Keratinocyte (primary cell): Measurements from ENCODE around the gene CCDC60. TPM values are rescaled to one million over a fixed set of nuclear protein-coding genes. Genes with fewer than 3 reads are reported as not detected.

Experiments used
- DNase-seq: peaks from one replicate; pipeline ENCODE4 v3.0.0-alpha.2; 2011; ENCODE audit warnings: low read depth, missing footprints, low spot score
- FAIRE-seq: peaks from 2 replicates; lab custom pipeline; 2011; peaks lifted over from hg19 to GRCh38; lab: Jason Lieb, UNC
- H2AFZ ChIP-seq: 2 replicates; pipeline ENCODE4 v1.6.0; 2012; ENCODE audit warnings: low read length, control low read depth, inconsistent platforms; ENCODE audit not compliant: control insufficient read depth
- H3K27ac ChIP-seq: 2 replicates; pipeline ENCODE4 v1.5.1; 2011; ENCODE audit warnings: low read length; ENCODE audit not compliant: control insufficient read depth, insufficient read depth
- H3K27me3 ChIP-seq: 3 replicates; pipeline ENCODE4 v1.6.0; 2011; ENCODE audit warnings: low read length; ENCODE audit not compliant: control insufficient read depth, insufficient read depth; ENCODE audit errors: extremely low read depth
- H3K36me3 ChIP-seq, 2 experiments: 2 replicates in 1 of 2; 3 replicates in 1 of 2; pipeline ENCODE4 v1.5.1; 2011; ENCODE audit warnings: low read length in 2 of 2, mild to moderate bottlenecking in 1 of 2; ENCODE audit not compliant: control insufficient read depth in 2 of 2, insufficient read depth in 2 of 2; ENCODE audit errors: extremely low read depth in 1 of 2
- H3K4me1 ChIP-seq: 3 replicates; pipeline ENCODE4 v1.5.1; 2011; ENCODE audit warnings: low read length; ENCODE audit not compliant: control insufficient read depth, insufficient read depth; ENCODE audit errors: extremely low read depth
- H3K4me2 ChIP-seq: 3 replicates; pipeline ENCODE4 v1.6.0; 2011; ENCODE audit warnings: low read depth, low read length; ENCODE audit not compliant: control insufficient read depth, insufficient read depth; ENCODE audit errors: extremely low read depth
- H3K4me3 ChIP-seq, 3 experiments: fragments of 200-600 bp in 1 of 3; sonication (generic) in 1 of 3; 2 replicates in 2 of 3; 3 replicates in 1 of 3; pipeline ENCODE4 v1.5.1; 2011 to 2016; ENCODE audit warnings: low read length in 3 of 3, mild to moderate bottlenecking in 3 of 3, control low read depth in 2 of 3, inconsistent platforms in 1 of 3, low read depth in 1 of 3, mixed read lengths in 1 of 3, mixed run types in 1 of 3, moderate library complexity in 1 of 3; ENCODE audit not compliant: control insufficient read depth in 2 of 3, insufficient read depth in 2 of 3; ENCODE audit errors: extremely low read depth in 1 of 3
- H3K79me2 ChIP-seq: 2 replicates; pipeline ENCODE4 v1.6.0; 2012; ENCODE audit warnings: low read length; ENCODE audit not compliant: control insufficient read depth, insufficient read depth
- H3K9ac ChIP-seq: 3 replicates; pipeline ENCODE4 v1.6.0; 2011; ENCODE audit warnings: low read length; ENCODE audit not compliant: control insufficient read depth, insufficient read depth; ENCODE audit errors: extremely low read depth
- H3K9me1 ChIP-seq: 3 replicates; pipeline ENCODE4 v1.6.0; 2011; ENCODE audit warnings: low read length; ENCODE audit not compliant: control insufficient read depth, insufficient read depth; ENCODE audit errors: extremely low read depth
- H3K9me3 ChIP-seq: 2 replicates; pipeline ENCODE4 v1.5.1; 2012; ENCODE audit warnings: low read depth, low read length; ENCODE audit not compliant: control insufficient read depth
- H4K20me1 ChIP-seq: 3 replicates; pipeline ENCODE4 v1.6.0; 2011; ENCODE audit warnings: low read length; ENCODE audit not compliant: control insufficient read depth, insufficient read depth; ENCODE audit errors: extremely low read depth
- CTCF ChIP-seq, 3 experiments: IDR thresholded peaks in 1 of 3; conservative IDR thresholded peaks in 1 of 3; optimal IDR thresholded peaks in 1 of 3; 2 replicates in 2 of 3; 3 replicates in 1 of 3; pipeline versions ENCODE3 to v1.5.1; 2011; ENCODE audit warnings: low read length in 3 of 3, mild to moderate bottlenecking in 3 of 3, moderate library complexity in 2 of 3, control low read depth in 1 of 3, inconsistent platforms in 1 of 3; ENCODE audit not compliant: insufficient read depth in 2 of 3; ENCODE audit errors: extremely low read depth in 1 of 3
- EZH2 ChIP-seq: IDR thresholded peaks from one replicate; pipeline ENCODE4 v1.6.1; 2012; ENCODE audit warnings: inconsistent platforms, mild to moderate bottlenecking, low read length, moderate library complexity
- dilution Hi-C: fragments of 300-500 bp; cut with MboI; formaldehyde crosslinking; loops from one replicate; pipeline ENCODE4 v1.7.0; 2020; ENCODE audit warnings: low sequenced_read_pairs; ENCODE audit not compliant: extremely low pct_ligation_motif_present
- polyA plus RNA-seq, 5 experiments: library from polyadenylated mRNA; depleted of rRNA in 3 of 5; stranded (reverse) in 3 of 5; stranded (forward) in 1 of 5; unstranded in 1 of 5; fragments of >200 nt; gene quantifications; 1 replicate in 1 of 5; 2 replicates in 3 of 5; 3 replicates in 1 of 5; pipeline versions ENCODE4 v1.2.1 to v1.2.3, GENCODE V29; 2011 to 2012; ENCODE audit warnings: missing spikeins in 2 of 5, low read depth in 1 of 5, low replicate concordance in 1 of 5

CCDC60 gene
- polyA plus RNA-seq, 1 donor (not counting 4 experiments of a cell fraction or from before 2014, with no cell fraction given) = 0.09 TPM

- TF ChIP-seq EZH2 = no peak
- TF ChIP-seq CTCF (optimal IDR thresholded peaks at IDR 0.05 in 1 of 3, IDR thresholded peaks at IDR 0.05 in 1 of 3, conservative IDR thresholded peaks at IDR 0.05 in 1 of 3; ENCODE audit: extremely low read depth in 1 of 3, insufficient read depth in 2 of 3, low read length in 3 of 3) = no peak
- no peaks in the 10 kb centered on the region for H3K4me1 ChIP-seq
These were observed 82.9 kb downstream of the CCDC60 start for GRCh38 chr12:119417440-119417839.

GRCh38 chr12:119419381-119419780 is 84.9 kb downstream of the CCDC60 start:
- no peaks in the 10 kb centered on the region for H3K9me3 ChIP-seq
- no peak for FAIRE-seq
- H3K27me3 ChIP-seq = no peaks in the 10 kb centered on the region
- no peak overlapping the region for H3K4me2 ChIP-seq
- no peaks in the 10 kb centered on the region for H4K20me1 ChIP-seq
- H3K9ac ChIP-seq = no peak overlapping the region
- no peak overlapping the region for H3K4me3 ChIP-seq
- H3K27ac ChIP-seq = no peak overlapping the region
- H3K4me1 ChIP-seq = no peaks in the 10 kb centered on the region
- TF ChIP-seq CTCF (optimal IDR thresholded peaks at IDR 0.05 in 1 of 3, IDR thresholded peaks at IDR 0.05 in 1 of 3, conservative IDR thresholded peaks at IDR 0.05 in 1 of 3; ENCODE audit: extremely low read depth in 1 of 3, insufficient read depth in 2 of 3, low read length in 3 of 3) (no peak), EZH2 (no peak)
- no peaks in the 10 kb centered on the region for H3K79me2 ChIP-seq
- DNase-seq = no peak
- no peaks in the 10 kb centered on the region for H3K9me1 ChIP-seq
- no peak overlapping the region for H2AFZ ChIP-seq
- dilution Hi-C loops = no loop called here
- no peaks in the 10 kb centered on the region for H3K36me3 ChIP-seq

More at GRCh38 chr12:119417440-119417839, 82.9 kb downstream of the CCDC60 start:
- dilution Hi-C loops = no loop called here
- H4K20me1 ChIP-seq = no peaks in the 10 kb centered on the region
- no peaks in the 10 kb centered on the region for H3K79me2 ChIP-seq
- H3K9me1 ChIP-seq = no peaks in the 10 kb centered on the region
- no peaks in the 10 kb centered on the region for H3K9me3 ChIP-seq
- no peaks in the 10 kb centered on the region for H3K27me3 ChIP-seq
- FAIRE-seq (no peak), DNase-seq (no peak)
- H3K4me3 ChIP-seq = no peak overlapping the region
- H3K36me3 ChIP-seq = no peaks in the 10 kb centered on the region
- no peak overlapping the region for H3K4me2 ChIP-seq
- no peak overlapping the region for H2AFZ ChIP-seq
- no peak overlapping the region for H3K9ac ChIP-seq
- H3K27ac ChIP-seq = no peak overlapping the region
